H1 (cell line): Measurements from ENCODE around the gene RGR. TPM values are rescaled to one million over a fixed set of nuclear protein-coding genes. Genes with fewer than 3 reads are reported as not detected.

ENCODE experiments used
- GTF2F1 ChIP-seq: IDR thresholded peaks from 2 replicates; pipeline ENCODE4 v1.6.1; 2012; ENCODE audit warnings: low read depth, low read length, improper control_type of control experiment, borderline replicate concordance
- KDM1A ChIP-seq: fragments of 200-600, 300-600 bp; sonication (generic); IDR thresholded peaks from 2 replicates; pipeline ENCODE4 v1.7.1; 2016; ENCODE audit warnings: mild to moderate bottlenecking, low read length, borderline replicate concordance
- KDM5A ChIP-seq: fragments of 200-600 bp; IDR thresholded peaks from 2 replicates; pipeline ENCODE4 v1.7.1; 2012; ENCODE audit warnings: mild to moderate bottlenecking, low read length, inconsistent platforms, mixed read lengths
- NANOG ChIP-seq: IDR thresholded peaks from 2 replicates; pipeline ENCODE4 v1.6.1; 2011; ENCODE audit warnings: low read length, low read depth, mild to moderate bottlenecking, inconsistent platforms; ENCODE audit not compliant: insufficient read depth, poor library complexity, severe bottlenecking
- ZNF274 ChIP-seq: IDR thresholded peaks from 2 replicates; pipeline ENCODE4 v1.7.0; 2012; ENCODE audit warnings: low read length, borderline replicate concordance; ENCODE audit errors: extremely low read depth
- polyA plus RNA-seq, 7 experiments: library from polyadenylated mRNA; depleted of rRNA in 3 of 7; stranded (reverse) in 5 of 7; unstranded in 2 of 7; fragments of >200 nt in 5 of 7; fragments of 200-250 nt in 2 of 7; gene quantifications; 1 replicate in 5 of 7; 2 replicates in 1 of 7; 4 replicates in 1 of 7; pipeline versions ENCODE4 v1.2.1 to v1.2.3, GENCODE V29; 2011 to 2013; ENCODE audit warnings: missing spikeins in 2 of 7, mixed read lengths in 2 of 7
- total RNA-seq: library from RNA; stranded (reverse); fragmentation: NEBNext Ultra II Directional; extraction: Animal tissue kit (Norgen Biotek cat#: 25700); gene quantifications from 2 replicates; pipeline ENCODE4 v1.2.1, GENCODE V29; 2021
- TF ChIP-seq, protein P1 (sequence below): IDR thresholded peaks from 2 replicates; pipeline ENCODE4 v1.6.1; 2012; ENCODE audit warnings: inconsistent platforms

RGR gene
- total and polyA plus RNA-seq, 2 of the 8 experiments (the other 6 are each of a cell fraction or from before 2014, with no cell fraction given): not detected

GRCh38 chr10:84258034-84258695, 13.3 kb downstream of the RGR start (continued):
- TF ChIP-seq, protein P1, sequence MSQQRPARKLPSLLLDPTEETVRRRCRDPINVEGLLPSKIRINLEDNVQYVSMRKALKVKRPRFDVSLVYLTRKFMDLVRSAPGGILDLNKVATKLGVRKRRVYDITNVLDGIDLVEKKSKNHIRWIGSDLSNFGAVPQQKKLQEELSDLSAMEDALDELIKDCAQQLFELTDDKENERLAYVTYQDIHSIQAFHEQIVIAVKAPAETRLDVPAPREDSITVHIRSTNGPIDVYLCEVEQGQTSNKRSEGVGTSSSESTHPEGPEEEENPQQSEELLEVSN: no peak
- TF ChIP-seq ZNF274 (no peak), NANOG (no peak), KDM1A (no peak), GTF2F1 (no peak), KDM5A (no peak)
